Stimulated activated CD4-positive, alpha-beta T cell treated with anti-CD3 and anti-CD28 coated beads, Interleukin-2, amount 100 ng/mL, for 24 hours (primary cell): ENCODE data around the gene DLGAP3.
"Not testable (repeated sequence)": the region's sequence is repeated elsewhere in the genome, so short reads cannot be mapped to it uniquely, and the experiment has no call there.

Experiments
- DNase-seq, 2 donors: peaks; one replicate each; pipeline ENCODE4 v3.0.0-alpha.2; 2020

The DLGAP3 gene

DNA sequence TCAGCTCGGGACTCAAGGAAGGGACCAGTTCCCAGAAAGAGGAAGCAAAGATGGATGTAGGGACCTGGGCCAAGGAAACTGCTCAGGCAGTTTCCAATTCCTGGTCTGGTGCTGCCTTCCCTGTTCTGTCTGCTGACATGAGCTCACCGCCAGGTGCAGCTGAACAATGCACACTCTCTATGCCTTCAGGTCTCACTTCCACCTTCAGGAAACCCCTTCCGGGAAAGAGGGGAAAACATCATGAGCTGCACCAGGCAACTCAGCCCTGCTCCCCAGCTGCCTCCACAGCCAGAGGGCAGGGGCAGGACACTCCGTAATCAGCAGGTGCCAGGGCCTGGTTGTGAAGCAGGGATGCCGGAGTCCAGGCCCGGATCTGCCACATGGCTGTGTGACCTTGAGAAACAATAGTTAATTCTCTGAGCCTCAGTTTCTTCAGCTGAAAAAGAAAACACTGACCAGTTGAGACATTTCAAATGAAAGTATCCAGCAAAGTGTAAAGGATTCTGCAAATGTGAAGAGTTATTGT lies 97.7 kb downstream of the DLGAP3 start:
- no peak for DNase-seq

GRCh38 chr1:34829250-34829649 lies 100.2 kb downstream of the DLGAP3 start:
- no peak for DNase-seq

GRCh38 chr1:34828611-34829010 lies 100.8 kb downstream of the DLGAP3 start:
- DNase-seq = no peak

DNA sequence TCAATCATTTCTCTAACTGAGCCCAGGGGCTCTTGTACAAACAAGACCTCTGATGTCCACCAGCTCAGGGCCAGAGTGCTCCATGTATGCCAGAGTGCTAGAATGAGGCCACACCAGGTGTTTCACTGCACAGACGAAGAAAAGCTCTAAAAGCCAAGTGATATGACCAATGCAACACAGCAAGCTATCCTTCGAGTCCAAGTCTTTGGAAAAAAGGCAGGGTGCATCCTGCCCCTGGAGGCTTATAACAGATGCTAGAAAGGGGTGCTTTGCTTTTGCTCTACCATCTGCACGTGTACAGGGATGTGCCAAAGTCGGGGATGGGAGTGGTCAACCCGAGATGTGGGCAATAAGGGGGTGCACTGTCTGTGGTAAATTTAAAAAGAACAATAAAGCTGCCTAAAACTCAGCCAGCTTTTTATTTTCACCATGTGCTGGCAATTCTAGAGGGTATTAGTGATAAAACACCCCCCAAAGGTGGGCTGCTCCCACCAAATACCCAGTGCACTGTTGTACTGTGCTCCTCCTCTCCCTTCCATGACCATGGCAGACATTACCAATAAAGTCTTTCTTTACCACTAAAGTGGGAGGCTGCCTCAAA lies 102.0 kb downstream of the DLGAP3 start:
- no peak for DNase-seq

GRCh38 chr1:34825455-34826091 lies 103.9 kb downstream of the DLGAP3 start:
- DNase-seq = no peak

DNA sequence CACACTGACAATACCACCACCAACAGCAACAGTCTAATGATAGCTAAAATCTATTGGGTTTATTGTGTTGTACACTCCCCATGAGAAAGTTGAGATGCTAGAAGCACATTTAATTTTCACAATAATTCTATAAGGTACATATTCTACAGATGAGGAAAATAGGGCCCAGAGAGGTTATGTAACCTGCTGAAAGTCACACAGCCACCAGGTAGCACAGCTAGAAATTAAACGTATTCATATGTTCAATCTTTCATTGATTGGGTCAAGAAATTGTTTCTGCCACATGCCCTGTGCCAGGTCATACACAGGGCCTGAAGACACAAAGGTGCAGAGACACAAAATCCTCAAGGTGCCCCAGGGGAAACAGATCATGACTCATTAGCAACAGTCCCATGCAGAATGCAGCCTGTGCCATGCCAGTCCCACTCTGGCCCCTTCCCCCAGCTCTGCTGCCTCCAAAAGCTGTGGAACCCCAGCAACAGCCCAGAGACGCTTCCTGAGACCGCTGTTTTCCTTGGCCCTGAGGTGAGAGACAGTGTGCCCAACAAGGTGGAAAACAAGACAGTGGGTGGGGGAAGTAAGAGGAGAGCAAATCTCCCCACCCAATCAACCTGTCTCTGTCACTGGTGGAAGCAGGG lies 104.5 kb downstream of the DLGAP3 start:
- no peak for DNase-seq

- DNase-seq = no peak
These were observed 107.2 kb downstream of the DLGAP3 start for GRCh38 chr1:34822202-34822601.

DNA sequence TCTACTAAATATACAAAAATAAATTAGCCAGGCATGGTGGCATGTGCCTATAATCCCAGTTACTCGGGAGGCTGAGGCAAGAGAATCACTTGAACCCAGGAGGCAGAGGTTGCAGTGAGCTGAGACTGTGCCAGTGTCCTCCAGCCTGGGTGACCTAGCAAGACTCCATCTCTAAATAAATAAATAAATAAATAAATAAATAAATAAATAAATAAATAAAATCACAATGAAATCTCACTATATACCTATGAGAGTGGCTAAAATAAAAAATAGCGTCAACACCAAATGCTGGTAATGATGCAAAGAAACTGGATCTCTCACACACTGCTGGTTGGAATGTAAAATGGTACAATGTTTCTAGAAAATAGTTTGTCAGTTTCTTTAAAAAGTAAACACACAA lies 110.6 kb downstream of the DLGAP3 start:
- DNase-seq = not testable (repeated sequence)

DNA sequence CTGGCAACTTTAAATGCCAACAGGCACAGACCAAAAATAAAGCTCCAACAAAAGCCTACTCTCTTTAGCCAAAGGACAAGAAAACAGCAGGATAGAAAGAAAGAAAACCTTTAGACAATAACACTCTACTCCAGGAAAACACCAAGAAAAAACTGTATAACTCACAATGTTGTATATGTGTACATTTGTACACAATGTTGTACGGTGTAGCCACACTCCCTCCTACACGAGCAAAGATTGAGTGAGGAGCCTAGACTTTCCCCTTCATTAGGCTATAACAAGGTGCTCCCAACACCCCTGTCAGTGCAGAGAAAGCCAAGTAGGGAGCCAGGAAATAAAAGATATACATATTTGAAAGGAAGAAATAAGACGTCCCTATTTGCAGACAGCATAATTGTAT lies 112.7 kb downstream of the DLGAP3 start:
- no peak for DNase-seq

GRCh38 chr1:34816332-34816731 lies 113.1 kb downstream of the DLGAP3 start:
- no peak for DNase-seq
